ENCODE results near the gene ERN1. TPM values are rescaled to one million over a fixed set of nuclear protein-coding genes. Genes with fewer than 3 reads are reported as not detected.
A peak's percentile ranks its signal among the peaks of the same experiment; 100 is the strongest.

ERN1 gene
- total RNA-seq, 4 donors from 2014 or later = 17.2 to 30.0 (median 24.0) TPM

DNA sequence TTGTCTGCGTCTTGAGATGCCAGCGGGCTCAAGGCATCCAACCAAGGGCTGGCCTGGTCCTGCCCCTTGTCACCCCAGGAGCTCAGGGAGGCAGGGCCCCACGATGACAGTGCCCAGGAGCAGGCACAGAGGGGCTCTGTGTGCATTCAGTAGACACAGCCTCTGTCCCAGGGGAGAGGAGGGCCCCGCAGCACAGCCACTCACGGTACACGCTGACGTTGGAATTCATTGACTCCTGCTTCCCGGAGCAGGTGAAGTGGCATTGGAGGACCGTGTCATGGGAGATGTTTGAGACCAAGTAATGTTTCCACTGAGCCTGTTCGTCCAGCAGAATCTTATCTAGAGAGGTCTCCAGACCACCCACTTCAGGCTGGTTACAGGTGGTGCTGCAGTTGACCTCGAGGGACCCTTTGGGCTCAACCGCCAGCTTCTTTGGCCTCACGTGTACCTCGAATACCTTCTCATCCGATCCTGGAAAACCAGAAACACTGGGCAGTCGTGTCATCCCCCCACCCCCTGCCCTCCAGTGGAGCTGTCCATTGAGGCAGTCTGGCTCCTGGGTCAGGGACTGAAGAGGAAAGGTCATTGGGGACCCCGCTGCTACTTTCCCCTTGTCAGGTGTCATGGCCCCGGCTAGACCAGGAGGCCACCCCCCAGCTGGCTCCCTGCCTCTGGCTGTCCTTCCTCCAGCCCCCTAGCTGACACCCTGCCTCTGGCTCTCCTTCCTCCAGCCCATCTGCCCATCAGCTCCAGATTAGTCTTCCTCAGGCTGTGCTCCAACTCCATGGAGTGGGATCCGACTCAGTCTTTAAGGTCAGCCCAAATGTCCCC is 124.8 kb downstream of the ERN1 start:
- peaks cover 0 to 24% (median 3%) of the 10 kb centered on the region in 4 donors for H3K4me1 ChIP-seq
- H3K27ac ChIP-seq = peak overlapping the region in 2 of 4 donors; percentile 30 to 44

DNA sequence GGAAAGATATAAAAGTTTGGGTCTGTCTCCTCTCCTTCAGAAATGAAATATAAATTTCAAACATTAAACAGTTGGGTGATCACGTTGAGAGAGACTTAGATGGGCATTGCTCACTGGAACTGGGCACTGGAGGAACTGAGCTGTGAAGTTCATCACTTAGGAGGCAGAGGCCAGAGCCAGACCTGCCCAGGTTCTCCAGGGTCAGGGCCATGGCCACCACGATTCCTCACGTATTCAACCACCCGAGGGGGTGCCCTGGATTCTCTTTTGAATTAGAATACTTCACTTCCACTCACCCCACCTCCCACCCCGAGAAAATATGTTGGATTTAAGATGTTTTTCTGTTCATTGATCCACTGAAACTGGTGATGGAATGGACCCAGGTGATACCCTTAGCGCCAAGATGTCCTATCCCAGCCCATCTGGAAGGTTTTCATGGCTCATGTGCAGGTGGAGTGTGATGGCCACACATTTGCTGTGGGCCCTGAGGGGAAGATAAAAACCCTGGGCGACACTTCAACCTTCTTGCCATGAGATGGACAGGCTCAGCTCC is 125.7 kb downstream of the ERN1 start:
- Histone ChIP-seq H3K27me3 (no peaks in the 10 kb centered on the region), H3K4me3 (no peak overlapping the region), H3K9me3 (no peaks in the 10 kb centered on the region), H3K36me3 (no peaks in the 10 kb centered on the region), H3K4me1 (peaks cover 0 to 24% (median 3%) of the 10 kb centered on the region in 4 donors), H3K27ac (no peak overlapping the region)
- DNase-seq = peak in 1 of 3 donors; percentile 22
- TF ChIP-seq, protein P1, sequence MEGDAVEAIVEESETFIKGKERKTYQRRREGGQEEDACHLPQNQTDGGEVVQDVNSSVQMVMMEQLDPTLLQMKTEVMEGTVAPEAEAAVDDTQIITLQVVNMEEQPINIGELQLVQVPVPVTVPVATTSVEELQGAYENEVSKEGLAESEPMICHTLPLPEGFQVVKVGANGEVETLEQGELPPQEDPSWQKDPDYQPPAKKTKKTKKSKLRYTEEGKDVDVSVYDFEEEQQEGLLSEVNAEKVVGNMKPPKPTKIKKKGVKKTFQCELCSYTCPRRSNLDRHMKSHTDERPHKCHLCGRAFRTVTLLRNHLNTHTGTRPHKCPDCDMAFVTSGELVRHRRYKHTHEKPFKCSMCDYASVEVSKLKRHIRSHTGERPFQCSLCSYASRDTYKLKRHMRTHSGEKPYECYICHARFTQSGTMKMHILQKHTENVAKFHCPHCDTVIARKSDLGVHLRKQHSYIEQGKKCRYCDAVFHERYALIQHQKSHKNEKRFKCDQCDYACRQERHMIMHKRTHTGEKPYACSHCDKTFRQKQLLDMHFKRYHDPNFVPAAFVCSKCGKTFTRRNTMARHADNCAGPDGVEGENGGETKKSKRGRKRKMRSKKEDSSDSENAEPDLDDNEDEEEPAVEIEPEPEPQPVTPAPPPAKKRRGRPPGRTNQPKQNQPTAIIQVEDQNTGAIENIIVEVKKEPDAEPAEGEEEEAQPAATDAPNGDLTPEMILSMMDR (IDR thresholded peaks at IDR 0.05) = no peak
- no peak for TF ChIP-seq POLR2A (IDR thresholded peaks at IDR 0.05)

More for the DNA sequence above, 124.8 kb downstream of the ERN1 start:
- peak in 1 of 3 donors; percentile 35 for DNase-seq
- Histone ChIP-seq H3K27me3 (no peaks in the 10 kb centered on the region), H3K9me3 (no peaks in the 10 kb centered on the region), H3K36me3 (no peaks in the 10 kb centered on the region), H3K4me3 (no peak overlapping the region)
- no peak for TF ChIP-seq POLR2A (IDR thresholded peaks at IDR 0.05)
- TF ChIP-seq, protein P1 (IDR thresholded peaks at IDR 0.05) = no peak

GRCh38 chr17:64003526-64004121 is 126.3 kb downstream of the ERN1 start:
- H3K27ac ChIP-seq = no peak overlapping the region
- H3K9me3 ChIP-seq = no peaks in the 10 kb centered on the region
- no peaks in the 10 kb centered on the region for H3K36me3 ChIP-seq
- no peak for TF ChIP-seq POLR2A (IDR thresholded peaks at IDR 0.05)
- TF ChIP-seq, protein P1 (IDR thresholded peaks at IDR 0.05) = no peak
- peaks cover 3 to 25% (median 5%) of the 10 kb centered on the region in 4 donors for H3K4me1 ChIP-seq
- peak in 1 of 3 donors; percentile 42 for DNase-seq
- no peak overlapping the region for H3K4me3 ChIP-seq
- H3K27me3 ChIP-seq = no peaks in the 10 kb centered on the region

DNA sequence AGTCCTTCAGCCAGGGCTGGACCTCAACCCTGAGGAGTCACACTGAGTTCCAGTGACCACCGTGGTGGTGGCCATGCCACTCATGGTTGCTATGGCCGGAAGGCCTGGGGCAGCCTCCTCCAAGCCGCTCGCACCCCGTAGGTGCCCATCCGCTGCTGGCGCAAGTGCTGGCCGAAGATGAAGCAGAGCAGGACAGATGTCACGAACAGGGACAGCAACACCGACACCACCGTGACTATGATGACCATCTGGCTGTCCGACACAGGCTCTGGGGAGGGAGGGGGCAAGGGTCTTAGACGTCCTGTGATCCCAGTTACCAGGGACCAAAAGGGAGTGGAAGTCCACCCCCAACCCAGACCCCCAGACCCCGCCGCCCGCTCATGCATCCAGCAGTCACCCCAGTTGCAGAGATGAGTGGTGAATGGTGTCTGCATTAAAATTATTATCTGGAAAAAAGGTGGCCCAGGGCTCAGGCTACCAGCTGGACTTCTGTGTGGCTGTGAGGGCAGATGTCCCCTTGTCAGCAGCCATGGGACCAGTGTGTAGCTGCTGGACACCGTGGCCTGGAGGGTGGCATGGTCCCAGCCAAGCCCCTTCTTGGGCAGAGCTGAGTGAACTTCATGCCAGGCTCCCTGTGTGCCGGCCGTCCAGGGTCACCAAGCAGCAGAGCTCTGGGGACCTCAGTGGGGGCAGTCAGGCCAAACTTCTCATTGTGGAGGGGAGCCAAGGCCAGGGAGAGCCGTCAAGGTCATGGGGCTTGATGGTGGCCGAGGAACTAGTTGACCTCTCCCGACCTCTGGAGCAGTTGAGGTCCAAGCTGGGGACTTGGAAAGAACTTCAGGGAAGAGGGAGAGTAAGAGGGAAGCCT is 127.1 kb downstream of the ERN1 start:
- Histone ChIP-seq H3K36me3 (no peaks in the 10 kb centered on the region), H3K4me3 (no peak overlapping the region), H3K27ac (peak overlapping the region in 1 of 4 donors; percentile 26), H3K27me3 (no peaks in the 10 kb centered on the region), H3K4me1 (peaks cover 2 to 25% (median 7%) of the 10 kb centered on the region in 4 donors), H3K9me3 (no peaks in the 10 kb centered on the region)
- no peak for TF ChIP-seq POLR2A (IDR thresholded peaks at IDR 0.05)
- TF ChIP-seq, protein P1 (IDR thresholded peaks at IDR 0.05) = no peak
- peak in 1 of 3 donors; percentile 40 for DNase-seq

Data from Peyer's patch (tissue), 4 donors.